Heart left ventricle (tissue), 16 donors: ENCODE data around the gene FAM53B. TPM values are rescaled to one million over a fixed set of nuclear protein-coding genes. Genes with fewer than 3 reads are reported as not detected.

ENCODE experiments used
- ATAC-seq, 4 donors: fragments of 200-7000 bp; cut with Tn5 transposase; one replicate each; pipeline ENCODE4 v1.9.1; 2020 to 2022; ENCODE audit warnings: moderate library complexity in 4 of 4, mild to moderate bottlenecking in 3 of 4, moderate number of reproducible peaks in 1 of 4
- DNase-seq, 5 donors: peaks; one replicate each; pipeline ENCODE4 v3.0.0-alpha.2; 2020
- H3K27ac ChIP-seq, 12 donors: fragments of 200-600 bp; sonication (generic) in 4 of 12; one replicate each; pipeline versions ENCODE4 v1.5.0 to v1.8.0; 2016 to 2022; ENCODE audit warnings: mild to moderate bottlenecking in 2 of 12
- H3K27me3 ChIP-seq, 9 donors: fragments of 200-600 bp; sonication (generic) in 2 of 9; one replicate each; pipeline versions ENCODE4 v1.5.1 to v1.8.0; 2016 to 2022; ENCODE audit warnings: mild to moderate bottlenecking in 3 of 9
- H3K36me3 ChIP-seq, 9 donors: fragments of 200-600 bp; sonication (generic) in 2 of 9; one replicate each; pipeline versions ENCODE4 v1.5.0 to v1.8.0; 2018 to 2022; ENCODE audit warnings: mild to moderate bottlenecking in 2 of 9
- H3K4me1 ChIP-seq, 12 donors: fragments of 200-600 bp; sonication (generic) in 4 of 12; one replicate each; pipeline versions ENCODE4 v1.5.0 to v1.8.0; 2016 to 2022; ENCODE audit warnings: mild to moderate bottlenecking in 3 of 12
- H3K4me3 ChIP-seq, 12 donors: fragments of 200-600 bp; sonication (generic) in 4 of 12; one replicate each; pipeline versions ENCODE4 v1.5.0 to v1.8.0; 2017 to 2022; ENCODE audit warnings: mild to moderate bottlenecking in 9 of 12, moderate library complexity in 4 of 12
- H3K9me3 ChIP-seq, 12 donors: fragments of 200-600 bp; sonication (generic) in 4 of 12; one replicate each; pipeline versions ENCODE4 v1.5.0 to v1.8.0; 2016 to 2022; ENCODE audit warnings: mild to moderate bottlenecking in 1 of 12
- CTCF ChIP-seq, 12 donors: fragments of 200-600 bp; sonication (generic) in 4 of 12; IDR thresholded peaks; one replicate each; pipeline versions ENCODE4 v1.5.0 to v1.8.0; 2018 to 2022; ENCODE audit warnings: antibody characterized with exemption in 12 of 12, mild to moderate bottlenecking in 5 of 12
- POLR2A ChIP-seq, 2 donors: fragments of 450-650 bp; IDR thresholded peaks; one replicate each; pipeline ENCODE4 v1.6.1; 2017; ENCODE audit warnings: antibody characterized with exemption in 2 of 2, mild to moderate bottlenecking in 2 of 2, moderate library complexity in 2 of 2
- WGBS, 4 donors: extraction: QIAGEN DNeasy Blood & Tissue Kit in 2 of 4; methylation state at CpG; one replicate each; pipeline versions ENCODE4 v1.1.5 to v1.1.7; 2013 to 2018; 5-methylcytosine and 5-hydroxymethylcytosine counted together
- intact Hi-C, 10 donors: fragments of 100-400 bp; cut with DNase I; formaldehyde crosslinking; loops; one replicate each; pipeline versions ENCODE4 v1.11.1 to v1.14.2; 2022
- polyA plus RNA-seq, 2 donors: library from polyadenylated mRNA; stranded (reverse); fragments of 200-250 nt; gene quantifications; one replicate each; pipeline ENCODE4 v1.2.3, GENCODE V29; 2013
- total RNA-seq, 9 donors: library from RNA; depleted of rRNA in 2 of 9; stranded (reverse); fragments of >200 nt in 2 of 9; fragmentation: NEBNext Ultra II Directional in 3 of 9; extraction: Animal tissue kit (Norgen Biotek cat#: 25700) in 3 of 9; gene quantifications; one replicate each; pipeline versions ENCODE4 v1.1.0 to v1.2.4, GENCODE V29; 2016 to 2023
- donor health status: ischemic (EF 13 %, LVEDD 7.1; RV severe dilation, severe dysfunction).
- donor health status: healthy with polysubstance abuse.
- donor health status: DM: no; HTN: yes; CAD: no.
- donor health status: DM: no; HTN: no; CAD: no.
- donor health status: ischemic (EF 25% LVEDD 6.9; RV normal size, moderate dysfunction).
- donor health status: ischemic (EF 25% LVEDD 5.7; RV mildly dilated, moderate dysfunction).
- donor health status: healthy.
- donor health status: DM: yes; HTN: yes; CAD: no.
- donor health status: ischemic (EF 35%, LVEDD 5.7; RV mildly dilated, moderate dysfunction).
- donor health status: nonischemic (EF 11% LVEDD 7.7; RV severe dilation, severe dysfunction).
- donor health status: DM: yes; HTN: yes; CAD: no.
- donor health status: PGD.
- donor health status: ischemic (EF 29% LVEDD 5.4; RV normal size, mild dysfunction).
- donor health status: nonischemic (EF 23%, LVEDD 6.1; RV moderate dilation, normal function).

The FAM53B gene
- total and polyA plus RNA-seq, 11 donors: 23.7 to 57.7 (median 35.5) TPM

- H3K27ac ChIP-seq: peak overlapping the region in 11 of 12 donors; percentile 43 to 97 (median 66)
- intact Hi-C loops: no loop called here
Observed at GRCh38 chr10:124653311-124653710, 90.9 kb downstream of the FAM53B start.

GRCh38 chr10:124652701-124653100 is 91.5 kb downstream of the FAM53B start:
- TF ChIP-seq CTCF (IDR thresholded peaks at IDR 0.05): no peak
- Histone ChIP-seq H3K4me3 (no peak overlapping the region), H3K27me3 (no peaks in the 10 kb centered on the region), H3K4me1 (peaks cover 39 to 96% (median 81%) of the 10 kb centered on the region in 12 donors), H3K9me3 (no peaks in the 10 kb centered on the region), H3K27ac (peak overlapping the region in 11 of 12 donors; percentile 43 to 97 (median 66)), H3K36me3 (peaks cover 0 to 11% (median 0%) of the 10 kb centered on the region in 9 donors)
- DNase-seq (peak in 1 of 5 donors; percentile 17), ATAC-seq (no peak)
- intact Hi-C loops: no loop called here
- WGBS, 4 donors: 69 to 81% (median 74%) methylated on average over 8 of the region's 8 CpGs

More at GRCh38 chr10:124653311-124653710, 90.9 kb downstream of the FAM53B start:
- TF ChIP-seq POLR2A (IDR thresholded peaks at IDR 0.05) (no peak), CTCF (IDR thresholded peaks at IDR 0.05) (no peak)
- H3K9me3 ChIP-seq: no peaks in the 10 kb centered on the region
- peaks cover 0 to 11% (median 0%) of the 10 kb centered on the region in 9 donors for H3K36me3 ChIP-seq
- H3K27me3 ChIP-seq: no peaks in the 10 kb centered on the region
- DNase-seq (peak in 1 of 5 donors; percentile 20), ATAC-seq (no peak)
- peaks cover 35 to 96% (median 79%) of the 10 kb centered on the region in 12 donors for H3K4me1 ChIP-seq
- WGBS, 4 donors: 56 to 81% (median 72%) methylated on average over 6 to 7 of the region's 7 CpGs
- H3K4me3 ChIP-seq: no peak overlapping the region

- WGBS, 4 donors: 87 to 95% (median 91%) methylated on average over 5 of the region's 5 CpGs
- ATAC-seq (no peak), DNase-seq (peak in 1 of 5 donors; percentile 19)
- peaks cover 0 to 11% (median 0%) of the 10 kb centered on the region in 9 donors for H3K36me3 ChIP-seq
- H3K27me3 ChIP-seq: no peaks in the 10 kb centered on the region
- H3K9me3 ChIP-seq: no peaks in the 10 kb centered on the region
- no peak overlapping the region for H3K4me3 ChIP-seq
- TF ChIP-seq CTCF (IDR thresholded peaks at IDR 0.05) (no peak), POLR2A (IDR thresholded peaks at IDR 0.05) (no peak)
- peaks cover 43 to 96% (median 82%) of the 10 kb centered on the region in 12 donors for H3K4me1 ChIP-seq
- intact Hi-C loops: no loop called here
- H3K27ac ChIP-seq: peak overlapping the region in 10 of 12 donors; percentile 15 to 97 (median 65)
Observed at GRCh38 chr10:124652200-124652599, 92.0 kb downstream of the FAM53B start.

GRCh38 chr10:124651402-124651891 is 92.7 kb downstream of the FAM53B start:
- H3K27me3 ChIP-seq: no peaks in the 10 kb centered on the region
- DNase-seq (peak in 2 of 5 donors; percentile 17 to 30), ATAC-seq (no peak)
- intact Hi-C loops: no loop called here
- peak overlapping the region in 9 of 12 donors; percentile 7 to 97 (median 53) for H3K27ac ChIP-seq
- WGBS, 4 donors: 70 to 98% (median 84%) methylated on average over 5 to 14 of the region's 14 CpGs
- peaks cover 0 to 11% (median 0%) of the 10 kb centered on the region in 9 donors for H3K36me3 ChIP-seq
- H3K4me1 ChIP-seq: peaks cover 50 to 100% (median 87%) of the 10 kb centered on the region in 12 donors
- TF ChIP-seq POLR2A (IDR thresholded peaks at IDR 0.05) (no peak), CTCF (IDR thresholded peaks at IDR 0.05) (no peak)
- H3K4me3 ChIP-seq: no peak overlapping the region
- no peaks in the 10 kb centered on the region for H3K9me3 ChIP-seq
